ENCODE results near the gene MUC15.

GRCh38 chr11:26549176-26549575, 22.9 kb downstream of the MUC15 start:
- TF ChIP-seq, protein P1, sequence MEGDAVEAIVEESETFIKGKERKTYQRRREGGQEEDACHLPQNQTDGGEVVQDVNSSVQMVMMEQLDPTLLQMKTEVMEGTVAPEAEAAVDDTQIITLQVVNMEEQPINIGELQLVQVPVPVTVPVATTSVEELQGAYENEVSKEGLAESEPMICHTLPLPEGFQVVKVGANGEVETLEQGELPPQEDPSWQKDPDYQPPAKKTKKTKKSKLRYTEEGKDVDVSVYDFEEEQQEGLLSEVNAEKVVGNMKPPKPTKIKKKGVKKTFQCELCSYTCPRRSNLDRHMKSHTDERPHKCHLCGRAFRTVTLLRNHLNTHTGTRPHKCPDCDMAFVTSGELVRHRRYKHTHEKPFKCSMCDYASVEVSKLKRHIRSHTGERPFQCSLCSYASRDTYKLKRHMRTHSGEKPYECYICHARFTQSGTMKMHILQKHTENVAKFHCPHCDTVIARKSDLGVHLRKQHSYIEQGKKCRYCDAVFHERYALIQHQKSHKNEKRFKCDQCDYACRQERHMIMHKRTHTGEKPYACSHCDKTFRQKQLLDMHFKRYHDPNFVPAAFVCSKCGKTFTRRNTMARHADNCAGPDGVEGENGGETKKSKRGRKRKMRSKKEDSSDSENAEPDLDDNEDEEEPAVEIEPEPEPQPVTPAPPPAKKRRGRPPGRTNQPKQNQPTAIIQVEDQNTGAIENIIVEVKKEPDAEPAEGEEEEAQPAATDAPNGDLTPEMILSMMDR (IDR thresholded peaks at IDR 0.05), result no peak
- TF ChIP-seq EZH2 (IDR thresholded peaks at IDR 0.05; ENCODE audit: borderline replicate concordance, insufficient read depth, low read depth, low read length, poor library complexity, severe bottlenecking), result no peak

Measured in B cell (primary cell).